GM12878 (cell line): ENCODE results near the gene BMAL1. TPM values are rescaled to one million over a fixed set of nuclear protein-coding genes. Genes with fewer than 3 reads are reported as not detected.

Experiments used
- ATAC-seq: fragments of 200-7000 bp; cut with Tn5 transposase; 3 replicates; pipeline ENCODE4 v1.9.1; 2020; ENCODE audit warnings: mild to moderate bottlenecking, moderate library complexity
- BruUV-seq: library from RNA; stranded (reverse); fragments of 400-500 nt; replicated peaks from 2 replicates; lab custom pipeline; 2021; lab: Mats Ljungman, UMichigan
- CTCF ChIA-PET: fragments of 300-600 bp; sonication (Branson Sonifier 250); formaldehyde crosslinking; extraction: SDS; loops from one replicate; lab custom pipeline; 2021; ENCODE audit warnings: inconsistent platforms; lab: Yijun Ruan, JAX
- POLR2A ChIA-PET: fragments of 350-600 bp; formaldehyde crosslinking; extraction: SDS; loops from one replicate; lab custom pipeline; 2021; ENCODE audit warnings: inconsistent platforms; lab: Charles Lee
- RAD21 ChIA-PET: fragments of 300-600 bp; sonication (Branson Sonifier 250); formaldehyde crosslinking; loops from one replicate; lab custom pipeline; 2023; ENCODE audit warnings: antibody characterized with exemption; ENCODE audit not compliant: unreplicated experiment; lab: Charles Lee
- SMC1A ChIA-PET: fragments of 300-600 bp; sonication (Branson Sonifier 250); formaldehyde crosslinking; loops from one replicate; lab custom pipeline; 2023; ENCODE audit not compliant: unreplicated experiment, uncharacterized antibody; lab: Charles Lee
- DNase-seq: peaks from one replicate; pipeline ENCODE4 v3.0.0-alpha.2; 2011; ENCODE audit warnings: low read depth, low spot score
- FAIRE-seq: peaks from 3 replicates; lab custom pipeline; 2011; peaks lifted over from hg19 to GRCh38; lab: Jason Lieb, UNC
- H2AFZ ChIP-seq: 2 replicates; pipeline ENCODE4 v1.6.0; 2011; ENCODE audit warnings: low read depth, low read length, control low read depth; ENCODE audit not compliant: control insufficient read depth
- H3K27ac ChIP-seq: 2 replicates; pipeline ENCODE4 v1.5.1; 2011; ENCODE audit warnings: control low read depth; ENCODE audit not compliant: control insufficient read depth, insufficient read depth
- H3K27me3 ChIP-seq, 2 experiments: replicated peaks in 1 of 2; 2 replicates each; pipeline versions ENCODE4 v1.6.0 to v1.6.1; 2011; ENCODE audit warnings: low read length in 1 of 2; ENCODE audit not compliant: control insufficient read depth in 2 of 2, insufficient read depth in 2 of 2
- H3K36me3 ChIP-seq, 2 experiments: 2 replicates each; pipeline ENCODE4 v1.5.1; 2011; ENCODE audit warnings: low read length in 1 of 2; ENCODE audit not compliant: control insufficient read depth in 2 of 2, insufficient read depth in 2 of 2
- H3K4me1 ChIP-seq: 2 replicates; pipeline ENCODE4 v1.6.1; 2011; ENCODE audit warnings: mild to moderate bottlenecking, low read length, moderate library complexity, mixed read lengths; ENCODE audit not compliant: control insufficient read depth, insufficient read depth
- H3K4me2 ChIP-seq: 2 replicates; pipeline ENCODE4 v1.6.0; 2011; ENCODE audit warnings: control low read depth; ENCODE audit not compliant: control insufficient read depth, insufficient read depth
- H3K4me3 ChIP-seq: fragments of 200-600 bp; sonication (generic); 2 replicates; pipeline ENCODE4 v1.5.1; 2016
- H3K79me2 ChIP-seq: 2 replicates; pipeline ENCODE4 v1.6.0; 2011; ENCODE audit warnings: low read length; ENCODE audit not compliant: control insufficient read depth, insufficient read depth
- H3K9ac ChIP-seq: 2 replicates; pipeline ENCODE4 v1.8.0; 2011; ENCODE audit warnings: low read length, control low read depth, mixed read lengths; ENCODE audit not compliant: control insufficient read depth, insufficient read depth
- H3K9me3 ChIP-seq: replicated peaks from 3 replicates; pipeline ENCODE4 v1.5.1; 2011; ENCODE audit warnings: mild to moderate bottlenecking, low read length; ENCODE audit not compliant: control insufficient read depth, insufficient read depth
- H4K20me1 ChIP-seq: 2 replicates; pipeline ENCODE4 v1.6.0; 2011; ENCODE audit not compliant: control insufficient read depth, insufficient read depth
- BHLHE40 ChIP-seq, 2 experiments: fragments of 450-650 bp in 1 of 2; IDR thresholded peaks; 2 replicates each; pipeline ENCODE4 v1.6.1; 2011 to 2017; ENCODE audit warnings: low read depth in 2 of 2, borderline replicate concordance in 1 of 2, improper control_type of control experiment in 1 of 2, low read length in 1 of 2, mild to moderate bottlenecking in 1 of 2
- CBX5 ChIP-seq: sonication (generic); IDR thresholded peaks from 2 replicates; pipeline ENCODE4 v1.6.1; 2016; ENCODE audit warnings: low read depth, moderate library complexity, mild to moderate bottlenecking, inconsistent platforms
- EP300 ChIP-seq, 2 experiments: fragments of 150-350 bp in 1 of 2; IDR thresholded peaks; 2 replicates each; pipeline ENCODE4 v1.6.1; 2011 to 2012; ENCODE audit warnings: low read depth in 2 of 2, low read length in 2 of 2, borderline replicate concordance in 1 of 2, improper control_type of control experiment in 1 of 2, inconsistent platforms in 1 of 2; ENCODE audit not compliant: control insufficient read depth in 1 of 2
- ESRRA ChIP-seq: IDR thresholded peaks from 2 replicates; pipeline ENCODE4 v1.6.1; 2012; ENCODE audit warnings: mild to moderate bottlenecking, low read length, improper control_type of control experiment
- IKZF2 ChIP-seq, 2 experiments: fragments of 450-650 bp; IDR thresholded peaks; 2 replicates each; pipeline ENCODE4 v1.6.1; 2017; ENCODE audit warnings: mild to moderate bottlenecking in 2 of 2, moderate library complexity in 2 of 2
- MEF2A ChIP-seq: IDR thresholded peaks from 2 replicates; pipeline ENCODE4 v1.6.1; 2011; ENCODE audit warnings: low read depth, mild to moderate bottlenecking, low read length, moderate library complexity; ENCODE audit not compliant: insufficient read depth
- MEF2B ChIP-seq: fragments of 450-650 bp; IDR thresholded peaks from 2 replicates; pipeline ENCODE4 v1.6.1; 2018; ENCODE audit warnings: mild to moderate bottlenecking, moderate library complexity; ENCODE audit not compliant: partially characterized antibody, poor library complexity, severe bottlenecking
- MTA2 ChIP-seq: fragments of 450-650 bp; IDR thresholded peaks from 2 replicates; pipeline ENCODE4 v1.6.1; 2016; ENCODE audit warnings: low read depth, mild to moderate bottlenecking, moderate library complexity
- PAX8 ChIP-seq: fragments of 450-650 bp; IDR thresholded peaks from 2 replicates; pipeline ENCODE4 v1.6.1; 2017; ENCODE audit warnings: mild to moderate bottlenecking, moderate library complexity
- RAD51 ChIP-seq: fragments of 450-650 bp; IDR thresholded peaks from 2 replicates; pipeline ENCODE4 v1.6.1; 2016; ENCODE audit warnings: moderate library complexity, mild to moderate bottlenecking, inconsistent platforms
- RB1 ChIP-seq: fragments of 450-650 bp; formaldehyde crosslinking; IDR thresholded peaks from 2 replicates; pipeline ENCODE4 v1.6.1; 2017; ENCODE audit warnings: mild to moderate bottlenecking, borderline replicate concordance
- TARDBP ChIP-seq: IDR thresholded peaks from 2 replicates; pipeline ENCODE4 v1.6.1; 2016; ENCODE audit warnings: borderline replicate concordance
- TBL1XR1 ChIP-seq: IDR thresholded peaks from 2 replicates; pipeline ENCODE4 v1.6.1; 2012; ENCODE audit warnings: low read depth, low read length, improper control_type of control experiment
- YBX1 ChIP-seq: fragments of 450-650 bp; IDR thresholded peaks from 2 replicates; pipeline ENCODE4 v1.6.1; 2016; ENCODE audit warnings: antibody characterized with exemption
- WGBS: methylation state at CpG from one replicate; pipeline ENCODE4 v1.1.6; 2016; ENCODE audit warnings: low lambda C conversion rate; ENCODE audit not compliant: insufficient replicate concordance, insufficient coverage; ENCODE audit errors: missing lambda C conversion rate; 5-methylcytosine and 5-hydroxymethylcytosine counted together
- in situ Hi-C: fragments of 300-500 bp; cut with MboI; formaldehyde crosslinking; loops from 9 replicates; pipeline ENCODE4 v1.14.3; 2018; ENCODE audit warnings: mixed read lengths
- intact Hi-C: fragments of 100-400 bp; cut with micrococcal nuclease; formaldehyde crosslinking; loops from one replicate; pipeline ENCODE4 v1.14.2; 2022; ENCODE audit not compliant: unreplicated experiment
- polyA plus RNA-seq, 11 experiments: library from polyadenylated mRNA; depleted of rRNA in 4 of 11; unstranded in 6 of 11; stranded (reverse) in 5 of 11; fragments of >200 nt; fragmentation: Nextera tagmentation in 4 of 11; fragmentation: Illumina TruSeq in 1 of 11; extraction: Ambion mirVana in 4 of 11; extraction: Trizol in 1 of 11; gene quantifications; 1 replicate in 1 of 11; 2 replicates in 10 of 11; pipeline versions ENCODE4 v1.2.1 to v1.2.3, GENCODE V29; 2011 to 2016; ENCODE audit warnings: inconsistent platforms in 2 of 11, missing spikeins in 2 of 11, low read depth in 1 of 11
- total RNA-seq, 4 experiments: library from RNA; depleted of rRNA in 3 of 4; stranded (reverse); fragments of >200 nt in 3 of 4; fragmentation: Illumina TruSeq in 1 of 4; extraction: Trizol in 1 of 4; gene quantifications; 2 replicates each; pipeline versions ENCODE4 v1.2.1 to v1.2.3, GENCODE V29; 2013 to 2021

Gene BMAL1
- total and polyA plus RNA-seq, 10 of the 15 experiments (the other 5 are each of a cell fraction or from before 2014, with no cell fraction given): 3.5 to 40.6 (median 13.6) TPM

DNA sequence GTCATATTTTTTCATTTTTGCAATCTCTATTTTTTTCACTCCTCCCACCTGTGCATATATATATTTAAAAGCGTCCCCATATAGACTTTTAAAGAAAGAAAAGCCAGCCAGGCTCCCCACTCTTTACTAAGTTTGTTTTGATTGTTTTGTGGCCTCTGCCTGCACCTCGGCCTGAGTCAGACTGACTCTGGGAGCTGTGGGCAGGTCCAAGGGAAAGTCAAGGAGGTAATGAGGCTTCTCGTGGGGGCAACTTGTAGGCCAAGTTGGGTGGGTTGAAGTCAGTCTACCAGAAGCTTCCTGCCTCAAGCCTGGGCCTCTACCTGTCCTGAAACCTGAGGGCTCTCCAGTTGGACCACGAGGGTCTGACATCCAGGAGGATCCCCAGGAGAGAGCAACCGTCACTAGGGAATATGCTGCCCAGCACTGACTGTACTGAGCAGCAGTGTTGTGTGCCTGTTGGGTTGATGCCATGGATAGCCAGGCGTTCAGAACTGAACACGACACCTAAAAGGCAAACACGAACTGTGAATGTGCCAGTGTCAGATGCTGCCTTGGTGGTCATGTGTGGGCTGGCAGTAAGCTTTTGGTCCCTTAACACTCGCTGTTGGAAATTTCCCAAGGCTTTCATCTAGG lies 58.8 kb downstream of the BMAL1 start:
- Histone ChIP-seq H3K27ac (peak overlapping the region; percentile 17; the same call in 1 of the 2 replicates), H2AFZ (no peak overlapping the region), H4K20me1 (peaks cover 5% of the 10 kb centered on the region; the same call in 1 of the 2 replicates), H3K9ac (no peak overlapping the region), H3K9me3 (no peaks in the 10 kb centered on the region), H3K4me1 (peaks cover 39% of the 10 kb centered on the region), H3K36me3 (no peaks in the 10 kb centered on the region; a peak in 2 of 4 replicates), H3K79me2 (peaks cover 17% of the 10 kb centered on the region), H3K4me2 (peak overlapping the region; percentile 17; the same call in 1 of the 2 replicates)
- ChIA-PET RAD21 (interaction anchor here (0.9 to 10.7 kb wide), 18 partner anchors 8 to 154 kb away, joined by 3 to 171 read pairs (median 6); no protein-coding TSS in a partner anchor), POLR2A (interaction anchor here (1.2 to 5.0 kb wide), 5 partner anchors 17 to 57 kb away, joined by 4 to 20 read pairs (median 7); no protein-coding TSS in a partner anchor)
- DNase-seq: no peak
- FAIRE-seq: peak; percentile 27
- intact Hi-C loops: loop anchor here (10.0 kb wide), 1 partner anchor 328 kb away; the partner anchor contains the start of gene FAR1
- WGBS: 69% methylated on average over 9 of the region's 9 CpGs
- BruUV-seq: no TSS peak
- TF ChIP-seq YBX1 (no peak), PAX8 (no peak), CBX5 (no peak)
- TF ChIP-seq, all 136 proteins: peak for 0
- Histone ChIP-seq H3K27me3 (no peaks in the 10 kb centered on the region), H3K4me3 (no peak overlapping the region)
- CTCF ChIA-PET: interaction anchor here (0.7 to 10.4 kb wide), 35 partner anchors 9 to 164 kb away, joined by 3 to 253 read pairs (median 6); no protein-coding TSS in a partner anchor
- SMC1A ChIA-PET: interaction anchor here (0.9 to 15.7 kb wide), 24 partner anchors 7 to 976 kb away, joined by 3 to 226 read pairs (median 13); no protein-coding TSS in a partner anchor
- ATAC-seq: peak; percentile 1; the same call in 1 of the 3 replicates
- in situ Hi-C loops: no loop called here

DNA sequence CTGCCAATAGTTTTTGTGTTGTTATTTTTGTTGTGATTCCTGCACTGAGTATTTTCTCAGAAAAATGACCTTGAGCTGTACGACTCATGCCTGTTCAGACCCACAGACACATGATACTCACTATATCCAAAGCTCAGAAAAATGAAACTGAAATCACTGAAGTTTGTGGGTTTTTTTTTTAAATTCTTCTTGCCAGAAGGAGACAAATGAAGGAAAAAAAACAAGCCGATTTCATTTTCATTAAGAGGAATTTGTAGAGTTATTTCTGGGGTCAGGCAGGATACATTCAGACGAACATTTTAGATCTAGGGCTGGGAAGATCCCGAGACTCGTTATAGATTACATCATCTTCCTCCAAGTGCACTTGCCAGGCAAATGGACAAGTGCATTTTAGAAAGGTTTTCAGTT lies 60.4 kb downstream of the BMAL1 start:
- in situ Hi-C loops (no loop called here), intact Hi-C loops (loop anchor here (10.0 kb wide), 1 partner anchor 327 kb away; the partner anchor contains the start of gene FAR1)
- peaks cover 17% of the 10 kb centered on the region for H3K79me2 ChIP-seq
- peaks cover 0 to 3% of the 10 kb centered on the region in 2 experiments; a peak in 2 of 4 replicates for H3K36me3 ChIP-seq
- peaks cover 5% of the 10 kb centered on the region; the same call in 1 of the 2 replicates for H4K20me1 ChIP-seq
- ATAC-seq (peak; percentile 42), FAIRE-seq (no peak), DNase-seq (no peak)
- peaks cover 47% of the 10 kb centered on the region for H3K4me1 ChIP-seq
- WGBS: 25% methylated on average over 5 of the region's 5 CpGs
- no peak overlapping the region; the same call in 1 of the 2 replicates for H2AFZ ChIP-seq
- peak overlapping the region; percentile 58; the same call in 1 of the 2 replicates for H3K4me3 ChIP-seq
- no peaks in the 10 kb centered on the region for H3K27me3 ChIP-seq
- H3K9me3 ChIP-seq: no peaks in the 10 kb centered on the region
- CTCF ChIA-PET: interaction anchor here (0.7 to 10.4 kb wide), 15 partner anchors 7 to 325 kb away, joined by 3 to 253 read pairs (median 29); no protein-coding TSS in a partner anchor
- SMC1A ChIA-PET: interaction anchor here (0.7 to 15.7 kb wide), 14 partner anchors 8 to 185 kb away, joined by 3 to 226 read pairs (median 16); no protein-coding TSS in a partner anchor
- POLR2A ChIA-PET: interaction anchor here (0.8 to 2.3 kb wide), 6 partner anchors 19 to 125 kb away, joined by 3 to 13 read pairs (median 6); partner anchors contain the start of gene BTBD10
- H3K4me2 ChIP-seq: peak overlapping the region; percentile 89
- H3K9ac ChIP-seq: peak overlapping the region; percentile 55; the same call in 1 of the 2 replicates
- peak overlapping the region; percentile 62 for H3K27ac ChIP-seq
- BruUV-seq: no TSS peak
- RAD21 ChIA-PET: interaction anchor here (0.8 to 10.7 kb wide), 11 partner anchors 19 to 374 kb away, joined by 3 to 171 read pairs (median 36); partner anchors contain the start of gene BTBD10
- TF ChIP-seq ESRRA: peak; percentile 79; the same call in 1 of the 2 replicates
- TF ChIP-seq RAD51: peak; percentile 33; the same call in 1 of the 2 replicates
- TF ChIP-seq IKZF2 (IDR thresholded peaks at IDR 0.05): peak in 1 of 2 experiments; percentile 50
- no peak for TF ChIP-seq TBL1XR1
- TF ChIP-seq MEF2B: no peak
- TF ChIP-seq EP300 (IDR thresholded peaks at IDR 0.05; ENCODE audit: borderline replicate concordance in 1 of 2, control insufficient read depth in 1 of 2, low read depth in 2 of 2, low read length in 2 of 2): 0 out of 4 replicates have a peak, but pooled peaks of 1 of the 2 experiments have one; percentile 7
- TF ChIP-seq TARDBP: no peak
- TF ChIP-seq MEF2A: no peak
- TF ChIP-seq MTA2: 0 out of 2 replicates have a peak, but pooled peaks have one; percentile 55
- no peak for TF ChIP-seq RB1
- 0 out of 4 replicates have a peak, but pooled peaks of 1 of the 2 experiments have one; percentile 8 for TF ChIP-seq BHLHE40 (IDR thresholded peaks at IDR 0.05; ENCODE audit: borderline replicate concordance in 1 of 2, low read depth in 2 of 2, low read length in 1 of 2)
